Endothelial cell of umbilical vein (primary cell): ENCODE data around the gene TPST1. TPM values are rescaled to one million over a fixed set of nuclear protein-coding genes. Genes with fewer than 3 reads are reported as not detected.

Experiments used
- BruUV-seq: library from RNA; stranded (reverse); fragments of 400-500 nt; replicated peaks from 2 replicates; lab custom pipeline; 2021; lab: Mats Ljungman, UMichigan
- CTCF ChIA-PET: fragments of 300-600, 350-600 bp; sonication (Branson Sonifier 250); formaldehyde crosslinking; loops from one replicate; lab custom pipeline; 2021; ENCODE audit warnings: antibody characterized with exemption, inconsistent platforms; lab: Charles Lee
- POLR2A ChIA-PET: fragments of 300-600, 350-600 bp; sonication (Branson Sonifier 250); formaldehyde crosslinking; loops from one replicate; lab custom pipeline; 2021; ENCODE audit warnings: antibody characterized with exemption, inconsistent platforms; lab: Charles Lee
- DNase-seq: peaks from one replicate; pipeline ENCODE4 v3.0.0-alpha.2; 2011; ENCODE audit warnings: low read depth, low spot score
- FAIRE-seq: peaks from 2 replicates; lab custom pipeline; 2011; peaks lifted over from hg19 to GRCh38; lab: Jason Lieb, UNC
- H2AFZ ChIP-seq: 2 replicates; pipeline ENCODE4 v1.6.0; 2012; ENCODE audit warnings: low read depth, low read length, control low read depth, inconsistent platforms
- H3K27ac ChIP-seq: 2 replicates; pipeline ENCODE4 v1.5.1; 2011; ENCODE audit warnings: low read depth, mild to moderate bottlenecking, control low read depth, low read length, moderate library complexity; ENCODE audit not compliant: insufficient read depth
- H3K27me3 ChIP-seq, 2 experiments: 2 replicates each; pipeline versions ENCODE4 v1.6.0 to v1.6.1; 2011; ENCODE audit warnings: low read length in 2 of 2, mixed read lengths in 1 of 2; ENCODE audit not compliant: control insufficient read depth in 2 of 2, insufficient read depth in 2 of 2
- H3K36me3 ChIP-seq, 2 experiments: 2 replicates in 1 of 2; 3 replicates in 1 of 2; pipeline ENCODE4 v1.5.1; 2011; ENCODE audit warnings: low read length in 2 of 2, mild to moderate bottlenecking in 1 of 2, moderate library complexity in 1 of 2; ENCODE audit not compliant: control insufficient read depth in 2 of 2, insufficient read depth in 2 of 2; ENCODE audit errors: extremely low read depth in 1 of 2
- H3K4me1 ChIP-seq: 3 replicates; pipeline ENCODE4 v1.5.1; 2011; ENCODE audit warnings: mild to moderate bottlenecking, low read length; ENCODE audit not compliant: control insufficient read depth, insufficient read depth; ENCODE audit errors: extremely low read depth
- H3K4me2 ChIP-seq: 2 replicates; pipeline ENCODE4 v1.6.1; 2011; ENCODE audit warnings: low read length, control low read depth, mixed read lengths; ENCODE audit not compliant: insufficient read depth
- H3K4me3 ChIP-seq, 3 experiments: fragments of 200-600 bp in 1 of 3; sonication (generic), shearing (Covaris generic) in 1 of 3; replicated peaks in 1 of 3; 2 replicates each; pipeline ENCODE4 v1.5.1; 2011 to 2016; ENCODE audit warnings: control low read depth in 3 of 3, low read length in 3 of 3, mild to moderate bottlenecking in 2 of 3, inconsistent platforms in 1 of 3, low read depth in 1 of 3, moderate library complexity in 1 of 3; ENCODE audit not compliant: insufficient read depth in 1 of 3
- H3K79me2 ChIP-seq: 2 replicates; pipeline ENCODE4 v1.6.0; 2012; ENCODE audit warnings: low read length, inconsistent platforms; ENCODE audit not compliant: control insufficient read depth, insufficient read depth
- H3K9ac ChIP-seq: replicated peaks from 2 replicates; pipeline ENCODE3; 2011; ENCODE audit warnings: low read length, control low read depth; ENCODE audit not compliant: insufficient read depth; ENCODE audit errors: extremely low read depth
- H3K9me1 ChIP-seq: replicated peaks from 3 replicates; pipeline ENCODE4 v1.6.0; 2011; ENCODE audit warnings: mild to moderate bottlenecking, low read length; ENCODE audit not compliant: control insufficient read depth, insufficient read depth; ENCODE audit errors: extremely low read depth
- H3K9me3 ChIP-seq: replicated peaks from 2 replicates; pipeline ENCODE4 v1.5.1; 2012; ENCODE audit warnings: low read length, inconsistent platforms; ENCODE audit not compliant: control insufficient read depth, insufficient read depth
- H4K20me1 ChIP-seq: replicated peaks from 2 replicates; pipeline ENCODE3; 2011; ENCODE audit warnings: mild to moderate bottlenecking, low read length; ENCODE audit not compliant: control insufficient read depth, insufficient read depth; ENCODE audit errors: extremely low read depth
- CTCF ChIP-seq, 2 donors: IDR thresholded peaks; 1 replicate in 1 of 2; 2 replicates in 1 of 2; pipeline ENCODE4 v1.5.1; 2011; ENCODE audit warnings: low read length in 2 of 2, mild to moderate bottlenecking in 2 of 2, moderate library complexity in 2 of 2, control low read depth in 1 of 2, inconsistent platforms in 1 of 2, low read depth in 1 of 2; ENCODE audit not compliant: insufficient read depth in 1 of 2; ENCODE audit errors: extremely low read depth in 1 of 2
- EZH2 ChIP-seq: IDR thresholded peaks from 2 replicates; pipeline ENCODE4 v1.6.1; 2012; ENCODE audit warnings: borderline replicate concordance, low read depth, mild to moderate bottlenecking, moderate library complexity, low read length, inconsistent platforms; ENCODE audit not compliant: severe bottlenecking
- FOS ChIP-seq: IDR thresholded peaks from 2 replicates; pipeline ENCODE4 v1.6.1; 2011; ENCODE audit warnings: mild to moderate bottlenecking, low read length, moderate library complexity, borderline replicate concordance; ENCODE audit not compliant: insufficient read depth
- GATA2 ChIP-seq: IDR thresholded peaks from 2 replicates; pipeline ENCODE4 v1.7.0; 2011; ENCODE audit warnings: low read depth, mild to moderate bottlenecking, moderate library complexity, mixed read lengths, low read length; ENCODE audit not compliant: insufficient read length, insufficient read depth
- JUN ChIP-seq: IDR thresholded peaks from 2 replicates; pipeline ENCODE4 v1.6.1; 2011; ENCODE audit warnings: borderline replicate concordance, low read depth; ENCODE audit not compliant: insufficient read length, insufficient read depth
- MYC ChIP-seq: IDR thresholded peaks from one replicate; pipeline ENCODE4 v1.6.1; 2011; ENCODE audit warnings: mild to moderate bottlenecking, low read depth, low read length
- POLR2A ChIP-seq: IDR thresholded peaks from 2 replicates; pipeline ENCODE4 v1.6.1; 2012; ENCODE audit warnings: low read depth, mild to moderate bottlenecking, control low read depth, low read length
- POLR2AphosphoS5 ChIP-seq: IDR thresholded peaks from 2 replicates; pipeline ENCODE4 v1.6.1; 2012; ENCODE audit warnings: low read depth, mild to moderate bottlenecking, control low read depth, low read length, moderate library complexity; ENCODE audit not compliant: insufficient read depth
- dilution Hi-C: fragments of 300-500 bp; cut with MboI; formaldehyde crosslinking; loops from one replicate; pipeline ENCODE4 v1.15.0; 2019; ENCODE audit warnings: low sequenced_read_pairs; ENCODE audit not compliant: extremely low pct_ligation_motif_present
- intact Hi-C: fragments of 100-400 bp; cut with micrococcal nuclease; formaldehyde crosslinking; loops from one replicate; pipeline ENCODE4 v1.10.0; 2022
- polyA plus RNA-seq, 4 experiments: library from polyadenylated mRNA; depleted of rRNA in 3 of 4; stranded (reverse) in 3 of 4; unstranded in 1 of 4; fragments of >200 nt; gene quantifications; 2 replicates each; pipeline versions ENCODE4 v1.2.1 to v1.2.3, GENCODE V29; 2011 to 2012; ENCODE audit warnings: missing spikeins in 1 of 4
- total RNA-seq: library from RNA; stranded (reverse); gene quantifications from 2 replicates; pipeline ENCODE4 v1.2.3, GENCODE V29; 2021
- TF ChIP-seq, protein P1 (sequence below): IDR thresholded peaks from 2 replicates; pipeline ENCODE4 v1.6.1; 2011; ENCODE audit not compliant: insufficient read depth, insufficient read length

TPST1 gene
- total and polyA plus RNA-seq, 2 donors (not counting 3 experiments of a cell fraction or from before 2014, with no cell fraction given), result 18.7 to 21.0 TPM

DNA sequence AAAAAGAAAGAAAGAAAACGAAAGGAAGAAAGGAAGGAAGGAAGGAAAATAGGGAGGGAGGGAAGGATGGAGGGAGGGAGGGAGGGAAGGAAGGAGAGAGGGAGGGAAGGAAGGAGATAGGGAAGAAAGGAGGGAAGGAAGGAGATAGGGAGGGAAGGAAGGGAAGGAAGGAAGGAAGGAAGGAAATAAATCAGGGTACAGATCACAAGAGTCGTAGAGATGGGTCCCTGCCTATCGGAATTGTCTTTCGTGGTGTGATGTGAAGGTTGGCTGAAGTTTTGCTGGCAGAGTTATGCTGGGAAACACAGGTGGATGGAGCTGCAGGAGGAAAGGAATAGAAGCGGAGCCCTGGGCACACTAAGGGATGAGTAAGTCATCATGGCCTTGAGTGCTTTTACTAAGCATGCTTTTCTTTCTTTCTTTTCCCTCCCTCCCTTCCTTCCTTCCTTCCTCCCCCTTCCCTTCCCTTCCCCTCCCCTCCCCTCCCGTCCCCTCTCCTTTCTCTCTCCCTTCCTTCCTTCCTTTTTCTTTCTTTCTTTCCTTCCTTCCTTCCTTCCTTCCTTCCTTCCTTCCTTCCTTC is 11.9 kb upstream of the TPST1 start:
- POLR2A ChIA-PET, result no interaction called here
- H4K20me1 ChIP-seq, result no peaks in the 10 kb centered on the region
- TF ChIP-seq, protein P1, sequence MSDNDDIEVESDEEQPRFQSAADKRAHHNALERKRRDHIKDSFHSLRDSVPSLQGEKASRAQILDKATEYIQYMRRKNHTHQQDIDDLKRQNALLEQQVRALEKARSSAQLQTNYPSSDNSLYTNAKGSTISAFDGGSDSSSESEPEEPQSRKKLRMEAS, result no peak
- no peak for TF ChIP-seq FOS
- no peak for TF ChIP-seq MYC
- TF ChIP-seq JUN, result no peak
- no peak for TF ChIP-seq EZH2
- TF ChIP-seq POLR2AphosphoS5, result no peak
- TF ChIP-seq GATA2, result no peak
- no peak for TF ChIP-seq CTCF (IDR thresholded peaks at IDR 0.05; ENCODE audit: extremely low read depth in 1 of 2, insufficient read depth in 1 of 2, low read depth in 1 of 2, low read length in 2 of 2)
- TF ChIP-seq POLR2A, result no peak
- no peak overlapping the region for H3K27ac ChIP-seq
- no peaks in the 10 kb centered on the region for H3K9me3 ChIP-seq
- no peak for FAIRE-seq
- no peak overlapping the region for H3K9ac ChIP-seq
- no peak overlapping the region for H2AFZ ChIP-seq
- intact Hi-C loops, result no loop called here
- BruUV-seq, result no TSS peak
- no peaks in the 10 kb centered on the region for H3K79me2 ChIP-seq
- H3K4me2 ChIP-seq, result no peak overlapping the region
- H3K4me1 ChIP-seq, result no peaks in the 10 kb centered on the region
- no peaks in the 10 kb centered on the region for H3K36me3 ChIP-seq
- dilution Hi-C loops, result no loop called here
- CTCF ChIA-PET, result interaction anchor here (0.6 kb wide), 1 partner anchor 512 kb away, joined by 3 read pairs; no protein-coding TSS in a partner anchor
- H3K27me3 ChIP-seq, result no peaks in the 10 kb centered on the region
- no peaks in the 10 kb centered on the region for H3K9me1 ChIP-seq
- DNase-seq, result no peak
- H3K4me3 ChIP-seq, result no peak overlapping the region
